C4-2B (cell line): ENCODE data around the gene CLEC2L.

Experiments
- CTCF ChIP-seq: fragments of 450-650 bp; conservative IDR thresholded peaks from 2 replicates; pipeline ENCODE4 v1.5.1; 2017; ENCODE audit warnings: mild to moderate bottlenecking
- ZFX ChIP-seq: fragments of 450-650 bp; IDR thresholded peaks from 2 replicates; pipeline ENCODE4 v1.6.1; 2017

DNA sequence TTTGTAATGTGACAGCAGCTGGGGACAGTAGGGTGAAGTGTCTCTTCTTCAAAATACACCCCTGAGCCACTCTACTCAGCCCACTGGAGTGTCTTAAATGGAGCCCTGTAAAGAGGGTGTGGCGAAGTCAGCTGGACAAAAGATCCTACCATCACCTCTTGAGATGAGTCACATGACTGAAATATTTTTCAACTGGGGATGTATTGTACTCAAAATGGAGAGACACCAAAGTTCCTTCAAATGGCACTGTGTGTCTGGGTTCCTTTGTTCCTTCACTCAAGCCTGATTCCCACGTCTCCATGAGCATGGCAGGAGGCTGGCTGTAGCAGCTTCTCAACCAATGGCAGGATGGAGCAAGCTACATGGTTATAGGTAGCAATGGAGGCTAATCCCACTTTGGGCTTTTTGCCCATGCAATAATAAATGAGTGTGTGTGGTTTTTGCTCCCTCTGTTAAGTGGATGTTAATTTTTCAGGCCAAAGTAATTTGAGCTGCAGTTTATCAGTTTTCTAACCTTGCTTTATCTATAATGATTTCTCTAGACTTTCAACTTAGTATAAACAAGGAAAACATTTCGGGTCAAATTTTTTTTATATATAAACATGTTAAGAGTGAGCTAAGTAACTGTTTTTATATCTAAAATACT, 68.2 kb downstream of the CLEC2L start:
- no peak for TF ChIP-seq CTCF
- TF ChIP-seq ZFX: no peak
